C4-2B (cell line): ENCODE results near the gene ADGRV1.

ENCODE experiments used
- H3K27ac ChIP-seq: fragments of 450-650 bp; 2 replicates; pipeline ENCODE4 v1.5.1; 2017
- CTCF ChIP-seq: fragments of 450-650 bp; conservative IDR thresholded peaks from 2 replicates; pipeline ENCODE4 v1.5.1; 2017; ENCODE audit warnings: mild to moderate bottlenecking
- ZFX ChIP-seq: fragments of 450-650 bp; IDR thresholded peaks from 2 replicates; pipeline ENCODE4 v1.6.1; 2017

The ADGRV1 gene

GRCh38 chr5:90930756-90931431 is 372.3 kb downstream of the ADGRV1 start:
- H3K27ac ChIP-seq = no peak overlapping the region
- TF ChIP-seq ZFX = no peak
- no peak for TF ChIP-seq CTCF

- no peak overlapping the region for H3K27ac ChIP-seq
- peak; percentile 94 for TF ChIP-seq CTCF
- TF ChIP-seq ZFX = no peak
Measured at GRCh38 chr5:90932052-90932699, 373.6 kb downstream of the ADGRV1 start.

GRCh38 chr5:90933298-90933697 is 374.7 kb downstream of the ADGRV1 start:
- no peak for TF ChIP-seq ZFX
- TF ChIP-seq CTCF = no peak
- H3K27ac ChIP-seq = no peak overlapping the region

- TF ChIP-seq ZFX = no peak
- no peak overlapping the region for H3K27ac ChIP-seq
Measured at GRCh38 chr5:90934091-90934719, 375.6 kb downstream of the ADGRV1 start.

GRCh38 chr5:90934738-90935137 is 376.1 kb downstream of the ADGRV1 start:
- TF ChIP-seq CTCF (no peak), ZFX (no peak)
- H3K27ac ChIP-seq = no peak overlapping the region

- no peak overlapping the region for H3K27ac ChIP-seq
- TF ChIP-seq ZFX = no peak
- TF ChIP-seq CTCF = no peak
Measured at GRCh38 chr5:90939211-90939610, 380.6 kb downstream of the ADGRV1 start.

GRCh38 chr5:90940227-90940995 is 381.8 kb downstream of the ADGRV1 start:
- H3K27ac ChIP-seq = no peak overlapping the region; the same call in 1 of the 2 replicates
- TF ChIP-seq ZFX (no peak), CTCF (no peak)
